AG04450 (cell line): ENCODE results near the gene INCENP. TPM values are rescaled to one million over a fixed set of nuclear protein-coding genes. Genes with fewer than 3 reads are reported as not detected.

Experiments
- CTCF ChIA-PET: fragments of 300-600, 350-600 bp; formaldehyde crosslinking; extraction: SDS; loops from one replicate; lab custom pipeline; 2022; ENCODE audit warnings: antibody characterized with exemption, inconsistent platforms; lab: Charles Lee
- POLR2A ChIA-PET: fragments of 350-600 bp; formaldehyde crosslinking; extraction: SDS; loops from one replicate; lab custom pipeline; 2021; ENCODE audit warnings: antibody characterized with exemption, inconsistent platforms; lab: Yijun Ruan, JAX
- DNase-seq: peaks from one replicate; pipeline ENCODE4 v3.0.0-alpha.2; 2011; ENCODE audit warnings: low read depth, low spot score
- H3K27ac ChIP-seq: one replicate; pipeline ENCODE4 v1.5.1; 2012; ENCODE audit warnings: low read depth, low read length, control low read depth
- H3K27me3 ChIP-seq: one replicate; pipeline ENCODE4 v1.6.0; 2012; ENCODE audit warnings: low read length; ENCODE audit not compliant: control insufficient read depth, insufficient read depth
- H3K4me3 ChIP-seq: 2 replicates; pipeline ENCODE4 v1.5.1; 2011; ENCODE audit warnings: mild to moderate bottlenecking, low read depth, low read length, control low read depth
- H3K9me3 ChIP-seq: 2 replicates; pipeline ENCODE4 v1.5.1; 2012; ENCODE audit warnings: low read length; ENCODE audit not compliant: control insufficient read depth, insufficient read depth
- CTCF ChIP-seq: IDR thresholded peaks from 2 replicates; pipeline ENCODE4 v1.5.1; 2011; ENCODE audit warnings: low read depth, low read length, control low read depth, inconsistent platforms
- polyA plus RNA-seq: library from polyadenylated mRNA; depleted of rRNA; stranded (reverse); fragments of >200 nt; gene quantifications from 2 replicates; pipeline ENCODE4 v1.2.3, GENCODE V29; 2011

INCENP gene
- polyA plus RNA-seq, 1 experiment: 6.4 TPM

- DNase-seq: no peak
- Histone ChIP-seq H3K4me3 (no peak overlapping the region), H3K27me3 (peaks cover 7% of the 10 kb centered on the region), H3K9me3 (peaks cover 3% of the 10 kb centered on the region), H3K27ac (no peak overlapping the region)
- POLR2A ChIA-PET: no interaction called here
- CTCF ChIA-PET: interaction anchor here (1.4 to 7.5 kb wide), 2 partner anchors 12 to 222 kb away, joined by 6 to 42 read pairs; no protein-coding TSS in a partner anchor
- TF ChIP-seq CTCF: no peak
Observed at GRCh38 chr11:62120431-62120830, 3.4 kb upstream of the INCENP start.

GRCh38 chr11:62122076-62122475 is 1.7 kb upstream of the INCENP start:
- no peak for DNase-seq
- peaks cover 3% of the 10 kb centered on the region for H3K9me3 ChIP-seq
- CTCF ChIA-PET: interaction anchor here (0.8 to 7.5 kb wide), 2 partner anchors 14 to 687 kb away, joined by 3 to 42 read pairs; no protein-coding TSS in a partner anchor
- POLR2A ChIA-PET: no interaction called here
- H3K27me3 ChIP-seq: peaks cover under 1% of the 10 kb centered on the region
- H3K27ac ChIP-seq: no peak overlapping the region
- H3K4me3 ChIP-seq: no peak overlapping the region
- TF ChIP-seq CTCF: peak; percentile 41

- no peak for DNase-seq
- Histone ChIP-seq H3K27me3 (no peaks in the 10 kb centered on the region), H3K9me3 (peaks cover 3% of the 10 kb centered on the region; the same call in 1 of the 2 replicates), H3K27ac (peak overlapping the region; percentile 57), H3K4me3 (peak overlapping the region; percentile 100)
- POLR2A ChIA-PET: interaction anchor here (1.3 kb wide), 1 partner anchor 12 kb away, joined by 4 read pairs; no protein-coding TSS in a partner anchor
- no peak for TF ChIP-seq CTCF
- CTCF ChIA-PET: interaction anchor here (1.1 to 7.5 kb wide), 3 partner anchors 10 to 176 kb away, joined by 3 to 42 read pairs (median 4); no protein-coding TSS in a partner anchor
Observed at GRCh38 chr11:62124186-62125113, 639 bp downstream of the INCENP start.

GRCh38 chr11:62125316-62125715 is 1.5 kb downstream of the INCENP start:
- POLR2A ChIA-PET: no interaction called here
- H3K4me3 ChIP-seq: peak overlapping the region; percentile 100

More at GRCh38 chr11:62125316-62125715, 1.5 kb downstream of the INCENP start:
- CTCF ChIA-PET: no interaction called here
- H3K27me3 ChIP-seq: no peaks in the 10 kb centered on the region
- H3K9me3 ChIP-seq: peaks cover 3% of the 10 kb centered on the region; the same call in 1 of the 2 replicates
- DNase-seq: no peak
- no peak for TF ChIP-seq CTCF
- H3K27ac ChIP-seq: no peak overlapping the region
